HG02981 (cell line): Measurements from ENCODE around the gene UBR7.

Experiments
- ATAC-seq: cut with Tn5 transposase; IDR thresholded peaks from one replicate; pipeline ENCODE4 v1.9.1; 2021; ENCODE audit warnings: mild to moderate bottlenecking, moderate library complexity; ENCODE audit not compliant: unreplicated experiment

Gene UBR7

GRCh38 chr14:93249128-93249831 is 42.2 kb downstream of the UBR7 start:
- no peak for ATAC-seq

- ATAC-seq: no peak
Observed at GRCh38 chr14:93262446-93262845, 55.4 kb downstream of the UBR7 start.

GRCh38 chr14:93263416-93263815 is 56.4 kb downstream of the UBR7 start:
- no peak for ATAC-seq

GRCh38 chr14:93266127-93266526 is 59.1 kb downstream of the UBR7 start:
- no peak for ATAC-seq

GRCh38 chr14:93267149-93267711 is 60.2 kb downstream of the UBR7 start:
- ATAC-seq: no peak

- ATAC-seq: no peak
Observed at GRCh38 chr14:93268406-93268805, 61.4 kb downstream of the UBR7 start.

GRCh38 chr14:93269341-93270068 is 62.4 kb downstream of the UBR7 start:
- ATAC-seq: no peak

GRCh38 chr14:93271111-93271510 is 64.1 kb downstream of the UBR7 start:
- ATAC-seq: no peak

- ATAC-seq: no peak
Observed at GRCh38 chr14:93274055-93274806, 67.2 kb downstream of the UBR7 start.

- no peak for ATAC-seq
Observed at GRCh38 chr14:93276031-93276716, 69.1 kb downstream of the UBR7 start.
